GM06990 (cell line): ENCODE results near the gene LRMDA.

Source experiments
- DNase-seq: peaks from one replicate; pipeline ENCODE4 v3.0.0-alpha.2; 2011; ENCODE audit not compliant: insufficient read length; ENCODE audit errors: extremely low read depth
- H3K27me3 ChIP-seq: replicated peaks from 2 replicates; pipeline ENCODE4 v1.6.0; 2011; ENCODE audit warnings: low read length; ENCODE audit not compliant: control insufficient read depth, insufficient read depth
- H3K36me3 ChIP-seq: 2 replicates; pipeline ENCODE4 v1.5.1; 2011; ENCODE audit warnings: low read length; ENCODE audit not compliant: control insufficient read depth, insufficient read depth
- H3K4me3 ChIP-seq: replicated peaks from 2 replicates; pipeline ENCODE4 v1.5.1; 2011; ENCODE audit warnings: low read depth, mild to moderate bottlenecking, control low read depth, low read length
- CTCF ChIP-seq: IDR thresholded peaks from 2 replicates; pipeline ENCODE4 v1.5.1; 2011; ENCODE audit warnings: low read length, control low read depth, mild to moderate bottlenecking, inconsistent platforms; ENCODE audit not compliant: insufficient read depth, poor library complexity, severe bottlenecking

The LRMDA gene

GRCh38 chr10:76115131-76115470, 683.7 kb downstream of the LRMDA start:
- no peak for TF ChIP-seq CTCF
- no peaks in the 10 kb centered on the region; the same call in 1 of the 2 replicates for H3K27me3 ChIP-seq
- DNase-seq, result no peak
- no peaks in the 10 kb centered on the region for H3K36me3 ChIP-seq
- no peak overlapping the region for H3K4me3 ChIP-seq

GRCh38 chr10:76115471-76116155, 684.2 kb downstream of the LRMDA start:
- Histone ChIP-seq H3K36me3 (no peaks in the 10 kb centered on the region), H3K27me3 (no peaks in the 10 kb centered on the region; the same call in 1 of the 2 replicates), H3K4me3 (no peak overlapping the region)
- DNase-seq, result no peak
- no peak for TF ChIP-seq CTCF

- no peaks in the 10 kb centered on the region; the same call in 1 of the 2 replicates for H3K27me3 ChIP-seq
- no peak overlapping the region for H3K4me3 ChIP-seq
- no peak for TF ChIP-seq CTCF
- H3K36me3 ChIP-seq, result no peaks in the 10 kb centered on the region
- no peak for DNase-seq
These were observed 685.1 kb downstream of the LRMDA start for GRCh38 chr10:76116523-76116922.

GRCh38 chr10:76117949-76118348, 686.5 kb downstream of the LRMDA start:
- no peaks in the 10 kb centered on the region for H3K36me3 ChIP-seq
- no peak for DNase-seq
- H3K27me3 ChIP-seq, result no peaks in the 10 kb centered on the region; the same call in 1 of the 2 replicates
- no peak for TF ChIP-seq CTCF
- H3K4me3 ChIP-seq, result no peak overlapping the region

- DNase-seq, result no peak
These were observed 687.6 kb downstream of the LRMDA start for GRCh38 chr10:76119036-76119435.

More at GRCh38 chr10:76119036-76119435, 687.6 kb downstream of the LRMDA start:
- H3K27me3 ChIP-seq, result no peaks in the 10 kb centered on the region; the same call in 1 of the 2 replicates
- H3K4me3 ChIP-seq, result no peak overlapping the region
- no peak for TF ChIP-seq CTCF
- H3K36me3 ChIP-seq, result no peaks in the 10 kb centered on the region
